Ovary (tissue), 9 donors: ENCODE results near the gene IRX4. TPM values are rescaled to one million over a fixed set of nuclear protein-coding genes. Genes with fewer than 3 reads are reported as not detected.

ENCODE experiments used
- DNase-seq, 5 donors: peaks; one replicate each; pipeline ENCODE4 v3.0.0-alpha.2; 2019 to 2020
- H3K27ac ChIP-seq, 2 donors: fragments of 200-600 bp; one replicate each; pipeline versions ENCODE4 v1.5.1 to v1.8.0; 2019 to 2022
- H3K27me3 ChIP-seq: fragments of 200-600 bp; one replicate; pipeline ENCODE4 v1.8.0; 2022
- H3K36me3 ChIP-seq: fragments of 200-600 bp; sonication (generic); one replicate; pipeline ENCODE4 v1.5.1; 2019
- H3K4me1 ChIP-seq: one replicate; pipeline ENCODE4 v1.8.1; 2013; ENCODE audit warnings: mild to moderate bottlenecking, moderate library complexity; ENCODE audit not compliant: insufficient read depth
- H3K4me3 ChIP-seq: fragments of 200-600 bp; sonication (generic); one replicate; pipeline ENCODE4 v1.5.1; 2017
- H3K9me3 ChIP-seq, 2 donors: fragments of 200-600 bp in 1 of 2; sonication (generic) in 1 of 2; one replicate each; pipeline versions ENCODE4 v1.5.1 to v1.8.1; 2013 to 2019; ENCODE audit warnings: mild to moderate bottlenecking in 1 of 2, moderate library complexity in 1 of 2
- CTCF ChIP-seq, 3 donors: fragments of 450-650 bp in 2 of 3; fragments of 200-600 bp in 1 of 3; IDR thresholded peaks; one replicate each; pipeline versions ENCODE4 v1.5.1 to v1.8.0; 2016 to 2022; ENCODE audit warnings: antibody characterized with exemption in 3 of 3, mild to moderate bottlenecking in 1 of 3
- EP300 ChIP-seq: sonication (generic); formaldehyde crosslinking; IDR thresholded peaks from one replicate; pipeline ENCODE4 v1.6.1; 2017; ENCODE audit warnings: antibody characterized with exemption
- POLR2A ChIP-seq: fragments of 450-650 bp; IDR thresholded peaks from one replicate; pipeline ENCODE4 v1.6.1; 2017; ENCODE audit warnings: antibody characterized with exemption, mild to moderate bottlenecking, moderate library complexity
- WGBS, 3 donors: extraction: QIAGEN DNeasy Blood & Tissue Kit in 1 of 3; methylation state at CpG; one replicate each; pipeline versions ENCODE4 v1.1.5 to v1.1.7; 2013 to 2017; 5-methylcytosine and 5-hydroxymethylcytosine counted together
- intact Hi-C, 4 donors: fragments of 100-400 bp; cut with DNase I; formaldehyde crosslinking; loops; one replicate each; pipeline versions ENCODE4 v1.11.0 to v1.15.1; 2022 to 2023
- polyA plus RNA-seq, 2 donors: library from polyadenylated mRNA; stranded (reverse); fragments of 200-250 nt in 1 of 2; fragments of 350-450 nt in 1 of 2; fragmentation: Illumina TruSeq in 1 of 2; extraction: RNeasy Lipid Tissue Mini Kit (QIAGEN cat#74804) in 1 of 2; gene quantifications; one replicate each; pipeline ENCODE4 v1.2.3, GENCODE V29; 2013 to 2014
- total RNA-seq, 7 donors: library from RNA; depleted of rRNA in 2 of 7; stranded (reverse); fragments of >200 nt in 2 of 7; fragmentation: NEBNext Ultra II Directional in 3 of 7; extraction: Animal tissue kit (Norgen Biotek cat#: 25700) in 3 of 7; gene quantifications; one replicate each; pipeline versions ENCODE4 v1.1.0 to v1.2.4, GENCODE V29; 2016 to 2023
- donor health status: DM: no; HTN: no; CAD: no; lungs with moderate emphysema.
- donor health status: DM: no; HTN: no; CAD: no.
- donor health status: Bipolar disorder and iron deficiency.
- donor health status: DM: yes; HTN: yes; CAD: no.
- donor health status: DM: no; HTN: no; CAD: no.
- donor health status: DM: yes; HTN: yes; CAD: no.

The IRX4 gene
- total and polyA plus RNA-seq, 9 donors, result 0.23 TPM; not detected in 8

DNA sequence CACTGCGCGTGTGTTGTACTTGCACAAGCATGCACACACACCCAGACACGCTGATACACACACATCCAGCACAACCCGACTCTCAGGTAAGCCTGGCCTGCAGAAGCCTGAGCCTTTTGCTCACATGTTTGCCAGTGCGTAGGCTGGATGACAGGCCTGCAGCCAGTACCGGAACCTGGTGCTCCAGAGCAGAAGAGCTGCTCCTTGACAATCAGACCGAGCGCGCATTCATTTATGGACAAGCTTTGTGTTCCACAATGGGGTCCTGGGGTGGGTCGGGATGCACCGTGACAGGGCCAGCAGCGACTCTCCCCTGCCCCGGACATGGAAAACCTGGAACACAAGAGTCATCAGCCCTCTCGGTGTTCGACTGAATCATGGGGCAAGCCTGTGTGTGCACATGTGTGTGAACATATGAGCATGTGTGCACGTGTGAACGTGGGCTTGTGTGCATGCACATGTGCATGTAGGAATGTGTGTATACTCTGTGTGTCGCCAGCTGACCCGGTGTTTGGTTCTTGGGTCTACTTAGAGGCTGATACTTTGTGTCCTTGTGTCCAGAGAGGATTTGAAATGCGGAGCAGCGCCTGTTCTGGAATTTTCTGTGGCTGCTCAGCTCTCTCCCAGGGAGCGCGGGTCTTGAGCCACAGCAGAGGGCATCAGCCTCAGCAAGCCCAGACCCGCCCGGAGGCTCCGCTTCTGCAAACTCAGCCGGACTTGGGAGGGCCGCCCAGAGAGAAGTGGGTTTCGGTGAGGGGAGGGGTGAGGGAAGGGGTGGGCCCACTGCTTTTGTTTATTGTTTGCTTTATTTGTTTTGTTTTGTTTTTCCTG lies 32.2 kb downstream of the IRX4 start:
- Histone ChIP-seq H3K9me3 (no peaks in the 10 kb centered on the region), H3K27me3 (peaks cover 3% of the 10 kb centered on the region)
- intact Hi-C loops, result no loop called here

DNA sequence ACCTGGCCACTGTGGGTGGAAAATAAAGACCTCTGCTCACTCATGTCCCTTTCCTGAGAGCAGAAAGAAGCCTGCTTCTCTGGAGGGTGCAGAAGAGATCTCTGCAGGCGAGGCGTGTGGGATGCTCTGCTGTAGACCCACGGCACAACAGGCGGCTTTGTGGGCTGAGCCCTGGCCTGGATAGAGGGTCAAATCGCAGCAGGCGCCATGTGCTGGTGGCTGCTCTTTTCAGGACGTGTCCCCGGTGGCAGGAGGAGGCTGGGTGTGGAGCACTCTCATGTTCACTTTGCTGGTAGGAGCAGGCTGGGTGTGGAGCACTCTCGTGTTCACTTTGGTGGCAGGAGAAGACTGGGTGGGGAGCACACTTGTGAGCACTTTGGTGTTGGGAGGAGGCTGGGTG lies 35.1 kb downstream of the IRX4 start:
- TF ChIP-seq CTCF (IDR thresholded peaks at IDR 0.05) (no peak), POLR2A (no peak), EP300 (no peak)
- no peak for DNase-seq
- intact Hi-C loops, result no loop called here
- Histone ChIP-seq H3K9me3 (no peaks in the 10 kb centered on the region), H3K27ac (no peak overlapping the region), H3K4me3 (no peak overlapping the region), H3K4me1 (no peaks in the 10 kb centered on the region), H3K36me3 (no peaks in the 10 kb centered on the region), H3K27me3 (peaks cover 3% of the 10 kb centered on the region)
- 62 to 66% (median 65%) methylated on average over 9 of the region's 9 CpGs for WGBS, 3 donors

More for the DNA sequence above, 32.2 kb downstream of the IRX4 start:
- whole genome bisulfite sequencing, 3 donors, result 52 to 60% (median 56%) methylated on average over 29 of the region's 29 CpGs
- TF ChIP-seq POLR2A, result no peak
- TF ChIP-seq CTCF (IDR thresholded peaks at IDR 0.05), result no peak
- TF ChIP-seq EP300, result no peak
- Histone ChIP-seq H3K4me3 (no peak overlapping the region), H3K36me3 (no peaks in the 10 kb centered on the region), H3K27ac (no peak overlapping the region), H3K4me1 (no peaks in the 10 kb centered on the region)
- no peak for DNase-seq

DNA sequence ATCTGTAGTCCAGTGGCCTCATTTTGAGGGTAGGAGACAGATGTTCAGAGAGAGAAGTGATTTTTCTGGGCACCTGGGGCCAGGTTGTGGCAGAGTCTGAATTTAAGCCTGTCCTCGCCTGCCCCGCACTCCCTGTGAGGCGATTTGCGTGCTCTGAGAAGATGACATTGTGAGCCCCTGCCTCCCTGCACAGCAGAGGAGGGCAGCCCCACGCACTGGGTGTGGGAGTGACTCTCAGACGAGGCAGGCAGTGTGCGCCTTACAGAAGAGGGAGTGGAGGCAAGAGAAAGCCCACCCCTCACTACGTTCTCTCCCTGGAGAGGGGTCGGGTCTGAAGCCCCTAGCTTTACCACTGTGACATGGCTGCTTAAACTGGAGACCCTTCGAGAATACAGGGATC lies 35.7 kb downstream of the IRX4 start:
- no peaks in the 10 kb centered on the region for H3K27me3 ChIP-seq
- 9 to 26% (median 19%) methylated on average over 10 of the region's 10 CpGs for WGBS, 3 donors
- intact Hi-C loops, result no loop called here

DNA sequence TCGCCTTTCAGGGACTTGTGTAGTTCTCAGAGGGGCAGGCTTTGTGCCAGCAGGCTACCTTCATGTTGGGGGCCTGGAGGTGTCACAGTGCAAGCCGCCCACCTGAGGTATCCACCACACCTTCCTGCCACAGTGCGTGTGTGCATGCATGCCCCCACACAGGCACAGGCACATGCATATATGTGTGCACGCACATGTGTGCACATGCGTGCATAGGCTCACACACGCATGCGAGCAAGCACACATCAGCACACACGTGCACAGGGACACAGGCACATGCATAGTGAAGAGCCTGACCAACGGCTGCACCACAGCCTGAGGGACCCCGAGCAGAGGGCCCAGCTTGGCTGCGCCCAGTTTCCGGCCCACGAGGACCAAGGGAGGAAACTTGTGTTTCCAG lies 36.1 kb downstream of the IRX4 start:
- Histone ChIP-seq H3K4me3 (no peak overlapping the region), H3K4me1 (no peaks in the 10 kb centered on the region), H3K27ac (no peak overlapping the region), H3K36me3 (no peaks in the 10 kb centered on the region), H3K9me3 (no peaks in the 10 kb centered on the region), H3K27me3 (no peaks in the 10 kb centered on the region)
- no peak for TF ChIP-seq CTCF (IDR thresholded peaks at IDR 0.05)
- TF ChIP-seq EP300, result no peak
- TF ChIP-seq POLR2A, result no peak
- whole genome bisulfite sequencing, 3 donors, result 83 to 89% (median 86%) methylated on average over 12 to 13 of the region's 13 CpGs
- DNase-seq, result no peak
- intact Hi-C loops, result no loop called here

More for the DNA sequence above, 35.7 kb downstream of the IRX4 start:
- no peak overlapping the region for H3K27ac ChIP-seq
- no peak for DNase-seq
- H3K4me1 ChIP-seq, result no peaks in the 10 kb centered on the region
- no peak for TF ChIP-seq EP300
- TF ChIP-seq POLR2A, result no peak
- no peak for TF ChIP-seq CTCF (IDR thresholded peaks at IDR 0.05)
- H3K36me3 ChIP-seq, result no peaks in the 10 kb centered on the region
- H3K4me3 ChIP-seq, result no peak overlapping the region
- no peaks in the 10 kb centered on the region for H3K9me3 ChIP-seq
